NCI-H524 treated with DMSO at 0.1 percent for 48 hours (cell line): ENCODE results near the gene NDUFA11.

Source experiments
- DNase-seq: peaks from one replicate; lab custom pipeline; 2025; lab: John Stamatoyannopoulos, UW

The NDUFA11 gene

GRCh38 chr19:5932609-5933262 is 29.1 kb upstream of the NDUFA11 start:
- DNase-seq, result no peak

- no peak for DNase-seq
These were observed 28.6 kb upstream of the NDUFA11 start for GRCh38 chr19:5932146-5932545.

- no peak for DNase-seq
These were observed 27.7 kb upstream of the NDUFA11 start for GRCh38 chr19:5931251-5931650.

DNA sequence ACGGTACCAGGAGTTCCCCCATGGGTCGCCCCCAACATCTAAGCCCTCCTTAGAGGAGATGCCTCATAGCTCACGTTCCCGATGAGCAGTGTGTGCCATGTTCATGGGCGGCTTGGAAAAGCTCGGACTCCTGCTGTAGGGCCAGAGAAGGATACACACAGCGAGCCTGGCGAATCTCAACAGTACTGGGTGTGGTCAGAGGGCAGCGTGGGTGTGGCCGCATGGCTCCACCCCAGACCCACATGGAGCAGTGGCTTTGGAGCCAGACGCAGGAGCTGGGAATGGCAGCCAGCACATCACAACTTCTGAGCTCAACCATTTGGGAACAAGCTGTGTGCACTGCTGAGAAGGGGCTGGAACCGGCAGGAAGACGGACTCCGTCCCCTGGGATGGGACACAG is 26.0 kb upstream of the NDUFA11 start:
- DNase-seq, result no peak

GRCh38 chr19:5929179-5929578 is 25.6 kb upstream of the NDUFA11 start:
- no peak for DNase-seq

DNA sequence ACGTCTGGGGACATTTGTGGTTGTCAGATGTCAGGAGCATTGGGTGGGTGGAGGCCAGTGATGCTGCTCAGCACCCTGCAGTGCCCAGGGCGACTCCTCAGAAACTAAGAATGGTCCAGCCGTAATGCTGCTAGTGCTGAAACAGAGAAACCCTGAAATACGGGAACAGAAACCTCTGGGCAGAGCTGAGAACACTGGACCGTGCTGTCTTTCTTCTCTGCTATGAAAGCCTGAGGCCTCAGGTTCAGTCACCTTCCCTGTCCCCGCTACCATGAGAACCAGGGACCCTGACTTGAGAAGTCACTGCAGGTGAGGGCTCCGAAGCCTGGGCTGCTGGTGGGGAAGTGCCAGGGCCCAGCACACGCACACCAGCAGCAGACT is 23.8 kb upstream of the NDUFA11 start:
- DNase-seq, result no peak

DNA sequence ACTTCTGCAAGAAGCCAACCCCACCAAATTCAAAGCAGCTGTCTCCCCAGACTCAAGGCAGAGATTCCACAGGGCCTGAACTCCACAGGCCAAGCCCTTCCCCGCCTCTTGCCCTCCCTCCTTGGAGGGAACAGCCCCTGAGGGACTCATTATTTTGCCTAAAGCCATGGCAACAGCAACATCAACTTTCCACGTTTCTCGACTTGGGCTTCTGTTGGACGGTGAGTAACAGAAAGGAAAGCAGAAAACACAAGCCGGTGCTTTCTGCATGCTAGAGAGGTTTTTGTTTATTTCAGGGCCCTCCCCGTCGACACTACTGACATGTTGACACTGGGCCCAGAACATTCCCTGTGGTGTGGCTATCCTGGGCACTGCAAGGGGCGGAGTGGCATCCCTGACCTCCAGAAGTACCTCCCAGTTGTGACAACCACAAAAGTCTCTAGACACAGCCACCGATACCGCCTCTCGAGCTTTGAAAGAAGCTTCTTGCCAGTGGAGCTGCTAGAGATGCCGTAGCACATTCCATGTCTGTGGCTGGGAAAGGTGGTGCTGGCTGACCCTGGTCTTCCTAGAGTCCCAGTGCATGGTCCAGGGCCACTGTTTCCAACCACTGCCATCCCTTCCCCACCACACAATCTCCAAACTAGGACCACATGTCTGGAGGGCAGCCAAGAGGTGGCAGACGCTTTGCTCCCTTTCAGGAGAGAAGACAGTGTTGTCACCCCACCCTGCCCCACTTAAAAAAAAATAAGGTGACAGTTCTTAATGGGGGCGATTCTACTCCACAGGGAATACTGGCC is 23.3 kb upstream of the NDUFA11 start:
- DNase-seq, result no peak

- DNase-seq, result no peak
These were observed 22.3 kb upstream of the NDUFA11 start for GRCh38 chr19:5925830-5926427.

- DNase-seq, result no peak
These were observed 19.8 kb upstream of the NDUFA11 start for GRCh38 chr19:5923356-5923755.

DNA sequence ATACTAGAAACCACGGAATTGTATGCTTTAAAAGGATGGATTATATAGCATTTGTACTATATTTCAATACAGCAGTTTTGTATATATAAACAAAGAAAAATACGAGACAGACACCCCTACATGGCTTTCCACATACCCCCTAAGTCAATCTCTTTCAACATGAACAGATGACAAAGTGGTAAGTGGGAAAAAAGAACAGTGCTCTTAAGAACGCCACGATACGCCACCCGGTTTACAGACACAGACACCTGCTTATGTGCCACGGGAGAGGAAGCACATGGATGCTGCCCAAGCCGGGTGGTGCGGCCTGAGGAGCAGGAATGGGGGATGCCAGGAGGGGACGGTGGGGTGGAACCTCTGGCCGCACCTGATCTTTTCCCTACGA is 18.6 kb upstream of the NDUFA11 start:
- no peak for DNase-seq

- no peak for DNase-seq
These were observed 18.0 kb upstream of the NDUFA11 start for GRCh38 chr19:5921516-5922160.

- DNase-seq, result no peak
These were observed 15.0 kb upstream of the NDUFA11 start for GRCh38 chr19:5918463-5919079.

DNA sequence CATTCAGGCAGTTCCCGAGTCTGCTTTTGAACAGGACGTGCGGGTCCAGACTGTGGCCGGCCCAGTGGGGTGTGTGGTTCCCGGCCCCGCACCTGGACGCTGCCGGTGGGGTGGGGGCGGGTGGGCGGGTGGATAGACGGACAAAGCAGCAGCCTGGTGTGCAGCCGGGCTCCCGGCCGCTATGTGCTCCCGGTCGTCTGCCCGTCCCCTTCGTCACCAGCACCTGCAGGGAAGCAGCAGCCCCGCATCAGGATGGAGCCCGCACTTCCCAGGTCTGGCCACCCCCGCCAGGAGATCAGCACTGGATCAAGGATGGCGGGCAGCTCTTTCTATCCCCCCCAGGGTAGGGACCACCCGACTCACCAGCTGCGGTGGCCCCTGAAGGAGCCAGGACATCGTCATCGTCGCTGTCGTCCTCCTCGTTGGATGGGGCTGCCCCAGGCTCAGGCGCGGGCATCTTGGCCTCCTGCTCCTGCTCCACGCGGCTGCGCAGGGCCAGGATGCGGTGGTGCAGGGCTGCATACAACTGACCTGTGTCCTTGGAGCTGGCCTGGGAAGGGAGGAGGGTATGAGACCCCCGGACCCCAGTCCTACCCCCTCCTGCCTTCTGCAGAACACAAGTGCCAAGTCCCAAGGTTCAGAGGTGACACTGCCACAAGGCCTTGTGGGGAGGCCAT is 14.0 kb upstream of the NDUFA11 start:
- DNase-seq, result no peak

- DNase-seq, result no peak
These were observed 12.7 kb upstream of the NDUFA11 start for GRCh38 chr19:5916181-5916708.

GRCh38 chr19:5915782-5916165 is 12.2 kb upstream of the NDUFA11 start:
- no peak for DNase-seq

GRCh38 chr19:5914946-5915781 is 11.6 kb upstream of the NDUFA11 start:
- DNase-seq, result no peak

- no peak for DNase-seq
These were observed 10.8 kb upstream of the NDUFA11 start for GRCh38 chr19:5914358-5914774.

GRCh38 chr19:5913739-5914357 is 10.3 kb upstream of the NDUFA11 start, which contains the start of gene CAPS:
TSS of gene CAPS (plus strand) at chr19:5914254. CDS start at chr19:5914407, 153 bp downstream.
- no peak for DNase-seq

- no peak for DNase-seq
These were observed 7.8 kb upstream of the NDUFA11 start for GRCh38 chr19:5911366-5911765.

- no peak for DNase-seq
These were observed 7.0 kb upstream of the NDUFA11 start for GRCh38 chr19:5910638-5910907.
